MCF 10A (cell line): ENCODE data around the gene CLSTN2. TPM values are rescaled to one million over a fixed set of nuclear protein-coding genes. Genes with fewer than 3 reads are reported as not detected.

ENCODE experiments used
- BruUV-seq: library from RNA; stranded (reverse); fragments of 400-500 nt; replicated peaks from 2 replicates; lab custom pipeline; 2021; lab: Mats Ljungman, UMichigan
- CTCF ChIA-PET: fragments of 300-600 bp; sonication (Branson Sonifier 250); formaldehyde crosslinking; extraction: SDS; loops from one replicate; lab custom pipeline; 2021; ENCODE audit warnings: antibody characterized with exemption, inconsistent platforms; lab: Yijun Ruan, JAX
- POLR2A ChIA-PET: fragments of 300-600, 350-650 bp; sonication (Branson Sonifier 250); formaldehyde crosslinking; extraction: SDS; loops from one replicate; lab custom pipeline; 2020; ENCODE audit warnings: antibody characterized with exemption, inconsistent platforms; lab: Yijun Ruan, JAX
- DNase-seq: peaks from one replicate; pipeline ENCODE4 v3.0.0-alpha.2; 2018; ENCODE audit not compliant: unreplicated experiment
- H3K27ac Mint-ChIP-seq: one replicate; pipeline ENCODE4 v1.8.0; 2022; ENCODE audit warnings: mild to moderate bottlenecking, low read depth, mixed read lengths; ENCODE audit not compliant: unreplicated experiment
- H3K27me3 Mint-ChIP-seq: one replicate; pipeline ENCODE4 v1.8.0; 2022; ENCODE audit warnings: mixed read lengths; ENCODE audit not compliant: insufficient read depth, unreplicated experiment
- H3K36me3 Mint-ChIP-seq: one replicate; pipeline ENCODE4 v1.8.0; 2022; ENCODE audit warnings: mild to moderate bottlenecking, moderate library complexity, mixed read lengths; ENCODE audit not compliant: insufficient read depth, unreplicated experiment
- H3K4me1 Mint-ChIP-seq: one replicate; pipeline ENCODE4 v1.8.0; 2022; ENCODE audit warnings: mixed read lengths; ENCODE audit not compliant: insufficient read depth, unreplicated experiment
- H3K4me3 Mint-ChIP-seq: one replicate; pipeline ENCODE4 v1.8.0; 2022; ENCODE audit warnings: mild to moderate bottlenecking, moderate library complexity, mixed read lengths; ENCODE audit not compliant: unreplicated experiment
- H3K9me3 Mint-ChIP-seq: one replicate; pipeline ENCODE4 v1.8.0; 2022; ENCODE audit warnings: mixed read lengths; ENCODE audit not compliant: unreplicated experiment
- intact Hi-C: fragments of 100-400 bp; cut with micrococcal nuclease; formaldehyde crosslinking; loops from 2 replicates; pipeline ENCODE4 v1.14.1; 2022
- total RNA-seq: library from RNA; stranded (reverse); gene quantifications from 2 replicates; pipeline ENCODE4 v1.2.3, GENCODE V29; 2022
- TF ChIP-seq, protein P1 (sequence below): fragments of 200-600 bp; IDR thresholded peaks from one replicate; pipeline ENCODE4 v1.8.0; 2022; ENCODE audit warnings: antibody characterized with exemption, mild to moderate bottlenecking; ENCODE audit not compliant: unreplicated experiment

CLSTN2 gene
- total RNA-seq, 1 experiment from 2014 or later = not detected

DNA sequence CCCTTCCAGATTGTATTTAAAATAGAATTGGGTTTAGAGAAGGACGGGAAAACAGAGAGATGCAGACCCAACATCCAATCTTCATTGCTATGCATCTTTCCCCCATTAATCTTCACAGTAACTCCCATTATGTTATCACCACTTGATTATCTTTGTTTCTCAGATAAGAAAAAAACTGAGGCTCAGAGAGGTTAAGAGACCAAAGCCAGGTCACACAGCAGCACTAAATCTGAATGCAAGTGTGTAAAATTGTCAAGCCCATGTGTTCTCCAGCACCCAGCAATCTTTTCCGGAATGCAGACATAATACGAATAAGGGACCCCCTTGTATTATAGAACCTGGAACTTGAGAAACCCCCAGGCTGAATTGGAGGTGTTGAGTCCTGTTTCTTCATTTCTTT lies 662.4 kb downstream of the CLSTN2 start:
- Mint-ChIP-seq H3K9me3 (peaks cover 5% of the 10 kb centered on the region), H3K4me1 (peaks cover 17% of the 10 kb centered on the region), H3K4me3 (no peak overlapping the region), H3K27me3 (peaks cover 13% of the 10 kb centered on the region), H3K27ac (no peak overlapping the region), H3K36me3 (no peaks in the 10 kb centered on the region)
- intact Hi-C loops = no loop called here
- no TSS peak for BruUV-seq
- TF ChIP-seq, protein P1, sequence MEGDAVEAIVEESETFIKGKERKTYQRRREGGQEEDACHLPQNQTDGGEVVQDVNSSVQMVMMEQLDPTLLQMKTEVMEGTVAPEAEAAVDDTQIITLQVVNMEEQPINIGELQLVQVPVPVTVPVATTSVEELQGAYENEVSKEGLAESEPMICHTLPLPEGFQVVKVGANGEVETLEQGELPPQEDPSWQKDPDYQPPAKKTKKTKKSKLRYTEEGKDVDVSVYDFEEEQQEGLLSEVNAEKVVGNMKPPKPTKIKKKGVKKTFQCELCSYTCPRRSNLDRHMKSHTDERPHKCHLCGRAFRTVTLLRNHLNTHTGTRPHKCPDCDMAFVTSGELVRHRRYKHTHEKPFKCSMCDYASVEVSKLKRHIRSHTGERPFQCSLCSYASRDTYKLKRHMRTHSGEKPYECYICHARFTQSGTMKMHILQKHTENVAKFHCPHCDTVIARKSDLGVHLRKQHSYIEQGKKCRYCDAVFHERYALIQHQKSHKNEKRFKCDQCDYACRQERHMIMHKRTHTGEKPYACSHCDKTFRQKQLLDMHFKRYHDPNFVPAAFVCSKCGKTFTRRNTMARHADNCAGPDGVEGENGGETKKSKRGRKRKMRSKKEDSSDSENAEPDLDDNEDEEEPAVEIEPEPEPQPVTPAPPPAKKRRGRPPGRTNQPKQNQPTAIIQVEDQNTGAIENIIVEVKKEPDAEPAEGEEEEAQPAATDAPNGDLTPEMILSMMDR = no peak
- ChIA-PET POLR2A (no interaction called here), CTCF (interaction anchor here (1.8 kb wide), 1 partner anchor 9 kb away, joined by 5 read pairs; no protein-coding TSS in a partner anchor)
- DNase-seq = no peak

GRCh38 chr3:140597792-140598191 lies 662.8 kb downstream of the CLSTN2 start:
- Mint-ChIP-seq H3K4me1 (peaks cover 13% of the 10 kb centered on the region), H3K27ac (no peak overlapping the region), H3K4me3 (no peak overlapping the region), H3K9me3 (peaks cover under 1% of the 10 kb centered on the region), H3K27me3 (peaks cover 9% of the 10 kb centered on the region), H3K36me3 (no peaks in the 10 kb centered on the region)
- no peak for DNase-seq
- intact Hi-C loops = no loop called here
- POLR2A ChIA-PET = no interaction called here
- no TSS peak for BruUV-seq
- CTCF ChIA-PET = interaction anchor here (0.7 to 1.8 kb wide), 2 partner anchors 9 to 42 kb away, joined by 3 to 5 read pairs; no protein-coding TSS in a partner anchor
- TF ChIP-seq, protein P1 = no peak

- H3K27ac Mint-ChIP-seq = no peak overlapping the region
- no TSS peak for BruUV-seq
- H3K4me3 Mint-ChIP-seq = no peak overlapping the region
These were observed 664.0 kb downstream of the CLSTN2 start for GRCh38 chr3:140599009-140599408.

GRCh38 chr3:140599496-140599895 lies 664.5 kb downstream of the CLSTN2 start:
- POLR2A ChIA-PET = no interaction called here
- Mint-ChIP-seq H3K27me3 (no peaks in the 10 kb centered on the region), H3K36me3 (no peaks in the 10 kb centered on the region), H3K4me3 (no peak overlapping the region), H3K9me3 (no peaks in the 10 kb centered on the region), H3K27ac (no peak overlapping the region), H3K4me1 (peaks cover 7% of the 10 kb centered on the region)
- BruUV-seq = no TSS peak
- TF ChIP-seq, protein P1 = no peak
- CTCF ChIA-PET = no interaction called here
- peak; percentile 9 for DNase-seq
- intact Hi-C loops = no loop called here

More at GRCh38 chr3:140599009-140599408, 664.0 kb downstream of the CLSTN2 start:
- CTCF ChIA-PET = no interaction called here
- Mint-ChIP-seq H3K4me1 (peaks cover 7% of the 10 kb centered on the region), H3K9me3 (no peaks in the 10 kb centered on the region), H3K27me3 (no peaks in the 10 kb centered on the region), H3K36me3 (no peaks in the 10 kb centered on the region)
- TF ChIP-seq, protein P1 = no peak
- POLR2A ChIA-PET = no interaction called here
- intact Hi-C loops = no loop called here
- no peak for DNase-seq
